Stimulated activated CD8-positive, alpha-beta memory T cell treated with anti-CD3 and anti-CD28 coated beads, Interleukin-7, amount 100 ng/mL, for 48 hours (primary cell): ENCODE measurements around the gene CCDC54.

Source experiments
- DNase-seq, 2 donors: peaks; one replicate each; pipeline ENCODE4 v3.0.0-alpha.2; 2020; ENCODE audit warnings: low read depth in 1 of 2; ENCODE audit errors: extremely low read depth in 1 of 2

CCDC54 gene

GRCh38 chr3:107392549-107393165 is 15.4 kb downstream of the CCDC54 start:
- no peak for DNase-seq

- DNase-seq: no peak
These were observed 17.3 kb downstream of the CCDC54 start for GRCh38 chr3:107394502-107394901.

- DNase-seq: no peak
These were observed 17.8 kb downstream of the CCDC54 start for GRCh38 chr3:107395066-107395465.

- DNase-seq: no peak
These were observed 24.1 kb downstream of the CCDC54 start for GRCh38 chr3:107401301-107401700.

- no peak for DNase-seq
These were observed 25.0 kb downstream of the CCDC54 start for GRCh38 chr3:107402214-107402613.

GRCh38 chr3:107404727-107405469 is 27.7 kb downstream of the CCDC54 start:
- DNase-seq: no peak

GRCh38 chr3:107407355-107407754 is 30.1 kb downstream of the CCDC54 start:
- no peak for DNase-seq

- no peak for DNase-seq
These were observed 31.3 kb downstream of the CCDC54 start for GRCh38 chr3:107408513-107408912.

- no peak for DNase-seq
These were observed 32.1 kb downstream of the CCDC54 start for GRCh38 chr3:107409365-107409764.

- DNase-seq: no peak
These were observed 33.4 kb downstream of the CCDC54 start for GRCh38 chr3:107410606-107411005.

GRCh38 chr3:107411056-107411455 is 33.8 kb downstream of the CCDC54 start:
- DNase-seq: no peak

GRCh38 chr3:107411779-107412178 is 34.5 kb downstream of the CCDC54 start:
- no peak for DNase-seq

GRCh38 chr3:107412376-107412775 is 35.1 kb downstream of the CCDC54 start:
- no peak for DNase-seq

GRCh38 chr3:107413264-107413663 is 36.0 kb downstream of the CCDC54 start:
- DNase-seq: no peak

- DNase-seq: no peak
These were observed 37.2 kb downstream of the CCDC54 start for GRCh38 chr3:107414325-107414964.

GRCh38 chr3:107416138-107416537 is 38.9 kb downstream of the CCDC54 start:
- no peak for DNase-seq

- no peak for DNase-seq
These were observed 39.6 kb downstream of the CCDC54 start for GRCh38 chr3:107416886-107417285.

GRCh38 chr3:107421170-107421792 is 44.0 kb downstream of the CCDC54 start:
- no peak for DNase-seq

GRCh38 chr3:107421881-107422280 is 44.6 kb downstream of the CCDC54 start:
- DNase-seq: no peak

GRCh38 chr3:107425033-107425432 is 47.8 kb downstream of the CCDC54 start:
- DNase-seq: no peak

GRCh38 chr3:107426223-107426622 is 49.0 kb downstream of the CCDC54 start:
- DNase-seq: no peak
